Hematopoietic multipotent progenitor cell treated with erythropoietin and hydrocortisone succinate and interleukin-3 and kit ligand, for 6 days (in vitro differentiated cells): ENCODE results near the gene ADAM11.
"Not testable (repeated sequence)": the region's sequence is repeated elsewhere in the genome, so short reads cannot be mapped to it uniquely, and the experiment has no call there.

Experiments used
- DNase-seq: peaks from one replicate; pipeline ENCODE4 v3.0.0-alpha.2; 2015

The ADAM11 gene

DNA sequence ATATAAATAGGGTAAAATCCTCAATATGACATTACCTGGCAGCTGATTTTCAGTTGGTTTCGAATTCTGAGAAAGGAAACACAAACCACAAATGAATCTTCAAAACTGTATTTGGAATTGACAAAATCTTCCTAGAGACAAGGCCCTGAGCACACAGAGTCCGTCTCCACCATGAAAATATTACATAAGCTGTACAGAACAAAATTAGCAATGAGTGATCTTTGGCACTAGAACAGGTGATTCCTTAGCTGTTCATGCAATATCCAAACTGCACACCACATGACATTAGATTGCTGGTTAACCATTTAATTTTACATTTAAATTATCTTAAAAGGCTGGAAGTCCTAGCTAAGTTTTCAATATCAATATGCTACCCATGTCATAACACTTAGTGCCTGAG is 39.6 kb downstream of the ADAM11 start:
- no peak for DNase-seq

- DNase-seq, result no peak
Measured at GRCh38 chr17:44801880-44802279, 43.1 kb downstream of the ADAM11 start.

DNA sequence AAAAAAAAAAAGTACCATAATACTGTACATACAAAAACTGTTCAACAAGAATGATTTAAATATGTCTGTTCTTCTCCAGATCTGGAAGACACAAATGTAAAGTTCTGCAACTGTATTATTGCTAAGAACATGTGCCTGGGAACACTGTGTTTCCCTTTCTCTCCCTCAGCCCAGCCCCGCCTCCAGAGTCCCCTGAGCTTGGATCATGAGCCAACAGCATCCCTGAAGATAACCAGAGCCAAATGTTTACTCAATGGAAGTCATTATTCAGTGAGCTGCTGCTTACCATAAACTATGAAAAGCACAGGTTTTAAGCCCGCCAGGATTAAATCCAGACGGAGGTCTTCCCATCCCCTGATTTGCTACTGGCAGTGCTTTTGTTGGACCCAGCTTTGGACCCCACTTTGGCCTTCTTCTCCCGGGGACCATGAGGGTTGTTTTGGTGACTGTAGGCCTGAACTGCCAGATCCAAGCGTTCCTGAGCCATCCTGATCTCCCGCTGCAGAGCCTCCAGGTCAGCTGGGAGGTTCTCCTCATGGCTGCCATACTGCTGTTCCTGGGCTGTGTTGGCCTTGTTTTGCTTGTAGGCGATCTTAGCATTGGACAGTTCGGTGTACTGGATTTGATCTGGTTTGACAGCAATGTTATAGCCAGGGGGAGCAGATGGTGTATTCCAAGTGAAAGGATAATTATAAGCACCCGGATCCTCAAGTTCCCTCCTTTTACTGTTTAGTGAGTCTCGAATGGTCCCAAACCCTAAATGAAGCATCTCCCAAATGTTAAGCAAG is 45.7 kb downstream of the ADAM11 start:
- DNase-seq, result no peak

GRCh38 chr17:44807093-44807816 is 48.5 kb downstream of the ADAM11 start:
- no peak for DNase-seq

DNA sequence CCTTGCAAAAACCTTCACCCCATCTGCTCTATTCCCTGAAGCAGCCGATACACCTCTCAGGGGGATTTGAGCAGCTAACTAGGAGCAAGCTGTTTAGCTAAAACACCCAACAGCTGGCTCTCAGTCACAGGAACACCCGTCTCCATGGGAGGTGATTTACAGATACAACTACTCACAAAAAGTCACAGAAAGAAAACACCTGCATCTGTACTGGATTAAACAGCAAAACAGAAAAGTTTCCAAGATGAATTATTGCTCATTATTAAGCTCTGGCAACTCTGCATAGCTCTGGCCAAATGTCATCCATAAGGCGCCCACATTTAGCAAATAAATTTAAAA is 49.0 kb downstream of the ADAM11 start:
- no peak for DNase-seq

GRCh38 chr17:44808156-44808555 is 49.4 kb downstream of the ADAM11 start:
- no peak for DNase-seq

- not testable (repeated sequence) for DNase-seq
Measured at GRCh38 chr17:44808656-44809388, 50.0 kb downstream of the ADAM11 start.

- DNase-seq, result no peak
Measured at GRCh38 chr17:44812263-44812662, 53.5 kb downstream of the ADAM11 start.

DNA sequence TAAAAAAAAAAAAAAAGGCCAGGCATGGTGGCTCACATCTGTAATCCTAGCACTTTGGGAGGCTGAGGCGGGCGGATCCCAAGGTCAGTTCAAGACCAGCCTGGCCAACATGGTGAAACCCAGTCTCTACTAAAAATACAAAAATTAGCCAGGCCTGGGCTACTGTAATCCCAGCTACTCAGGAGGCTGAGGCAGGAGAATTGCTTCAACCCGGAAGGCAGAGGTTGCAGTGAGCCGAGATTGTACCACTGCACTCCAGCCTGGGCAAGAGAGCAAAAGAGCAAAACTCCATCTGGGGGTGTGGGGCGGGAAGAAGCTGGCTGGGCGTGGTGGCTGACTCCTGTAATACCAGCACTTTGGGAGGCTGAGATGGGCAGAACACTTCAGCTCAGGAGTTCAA is 59.7 kb downstream of the ADAM11 start:
- not testable (repeated sequence) for DNase-seq

GRCh38 chr17:44820631-44821212 is 61.9 kb downstream of the ADAM11 start:
- no peak for DNase-seq

GRCh38 chr17:44825236-44825635 is 66.4 kb downstream of the ADAM11 start:
- DNase-seq, result not testable (repeated sequence)

DNA sequence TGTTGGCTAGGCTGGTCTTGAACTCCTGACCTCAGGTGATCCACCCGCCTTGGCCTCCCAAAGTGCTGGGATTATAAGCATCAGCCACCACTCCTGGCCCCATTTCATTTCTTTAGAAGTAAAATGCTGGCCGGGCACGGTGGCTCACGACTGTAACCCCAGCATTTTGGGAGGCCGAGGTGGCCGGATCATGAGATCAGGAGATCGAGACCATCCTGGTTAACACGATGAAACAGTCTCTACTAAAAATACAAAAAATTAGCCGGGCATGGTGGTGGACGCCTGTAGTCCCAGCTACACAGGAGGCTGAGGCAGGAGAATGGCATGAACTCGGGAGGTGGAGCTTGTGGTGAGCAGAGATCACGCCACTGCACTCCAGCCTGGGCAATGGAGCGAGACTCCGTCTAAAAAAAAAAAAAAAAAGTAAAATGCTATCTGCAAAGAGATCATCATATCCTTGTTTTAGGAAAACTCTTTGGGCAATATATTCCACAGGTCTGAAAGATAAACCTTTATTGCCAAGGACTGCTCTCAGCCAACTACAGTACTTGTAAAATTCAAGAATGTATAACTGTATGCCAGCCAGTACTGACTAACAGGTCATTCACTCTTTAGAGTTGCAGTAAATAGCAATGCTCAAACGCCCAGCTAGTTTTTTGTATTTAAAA is 67.5 kb downstream of the ADAM11 start:
- no peak for DNase-seq

- no peak for DNase-seq
Measured at GRCh38 chr17:44827863-44828262, 69.1 kb downstream of the ADAM11 start.

- DNase-seq, result no peak
Measured at GRCh38 chr17:44828919-44829522, 70.2 kb downstream of the ADAM11 start.

DNA sequence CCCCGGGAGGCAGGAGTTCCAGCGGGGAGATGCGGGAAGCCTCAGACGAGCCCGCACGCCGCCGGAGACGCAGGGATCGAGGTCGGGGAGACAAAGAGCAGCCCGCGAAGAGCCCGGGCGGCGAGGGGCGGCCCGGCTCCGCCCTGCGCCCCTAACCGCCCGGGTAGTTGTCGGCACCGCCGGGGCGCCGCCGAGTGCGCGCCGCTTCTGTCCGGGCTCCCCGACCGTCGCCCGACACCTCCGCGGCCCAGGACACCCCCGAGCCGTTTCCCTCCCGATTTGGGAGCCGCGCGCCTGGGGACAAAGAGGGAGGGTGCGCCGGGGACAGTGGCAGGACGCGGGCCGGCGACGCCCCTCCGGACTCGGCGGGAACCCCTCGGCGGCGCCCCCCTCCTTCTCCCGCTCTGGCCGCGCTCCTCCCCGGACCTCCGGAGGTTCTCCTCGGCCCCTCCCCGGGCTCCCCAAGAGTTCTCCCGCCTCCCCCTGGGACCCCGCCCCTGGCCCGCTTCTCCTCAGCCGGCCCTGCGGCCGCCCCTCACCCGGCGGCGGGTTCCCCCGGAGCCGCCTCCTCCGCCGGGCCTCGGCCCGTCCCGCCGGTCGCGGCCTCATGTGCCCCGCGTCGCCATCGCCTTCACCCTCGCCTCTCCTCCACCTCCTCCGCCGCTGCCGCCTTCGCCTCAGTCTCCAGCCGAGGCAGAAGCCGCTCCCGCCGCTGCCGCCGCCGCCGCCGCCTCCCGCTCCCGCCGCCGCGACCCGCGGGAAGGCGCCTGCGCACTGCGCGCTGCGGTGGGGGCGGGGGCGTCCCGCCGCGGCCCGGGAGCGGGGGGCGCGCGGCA is 71.0 kb downstream of the ADAM11 start, which contains the start of gene GJC1:
Gene GJC1, minus strand, starts transcription at position 765 of the 836 bp plus-strand sequence. CDS start 24,470 bp downstream, outside the sequence.
- no peak for DNase-seq

DNA sequence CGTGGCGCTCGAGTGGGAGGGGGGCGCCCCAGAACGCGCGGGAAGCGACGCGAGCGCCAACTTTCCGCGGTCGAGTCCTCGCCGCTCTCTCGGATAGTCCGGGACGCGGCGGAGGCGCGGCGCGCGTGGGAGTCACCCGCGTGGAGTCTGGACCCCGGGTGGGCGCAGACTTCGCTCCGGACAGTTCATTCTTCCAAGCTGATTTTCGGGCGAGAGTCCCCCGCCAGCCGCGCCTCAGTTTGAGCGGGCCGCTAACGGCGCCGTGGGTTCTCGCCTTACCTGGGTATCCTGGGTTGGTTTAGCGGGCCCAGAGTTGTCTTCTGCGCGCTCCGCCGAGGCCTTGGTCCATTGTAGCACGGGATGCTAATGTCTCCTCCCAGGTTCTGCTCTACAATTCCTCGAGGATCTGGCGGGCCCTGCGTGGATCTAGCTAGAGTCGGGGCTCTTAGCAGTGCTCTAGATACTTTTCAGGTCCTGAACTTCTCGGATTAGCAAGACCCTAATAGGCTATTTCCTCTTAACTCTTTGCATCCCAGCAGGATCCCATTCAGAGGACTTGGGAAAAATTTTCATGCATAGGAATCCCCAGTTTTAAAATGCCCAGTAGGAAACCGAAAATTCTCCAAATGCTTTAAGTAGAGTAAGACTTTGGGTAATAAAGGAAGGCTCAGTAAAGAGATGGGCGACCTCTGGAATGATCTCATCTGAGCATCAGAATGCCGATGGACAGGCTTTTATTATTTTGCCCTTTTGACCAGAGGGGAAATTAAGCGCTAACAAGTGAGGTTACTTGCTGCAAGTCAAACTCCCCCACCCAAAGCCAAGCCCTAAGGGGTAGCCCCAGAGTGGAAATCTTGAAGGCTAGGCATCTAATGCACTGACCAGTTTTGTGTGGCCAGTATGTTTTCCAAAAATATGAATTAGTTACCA is 71.8 kb downstream of the ADAM11 start:
- DNase-seq, result no peak

DNA sequence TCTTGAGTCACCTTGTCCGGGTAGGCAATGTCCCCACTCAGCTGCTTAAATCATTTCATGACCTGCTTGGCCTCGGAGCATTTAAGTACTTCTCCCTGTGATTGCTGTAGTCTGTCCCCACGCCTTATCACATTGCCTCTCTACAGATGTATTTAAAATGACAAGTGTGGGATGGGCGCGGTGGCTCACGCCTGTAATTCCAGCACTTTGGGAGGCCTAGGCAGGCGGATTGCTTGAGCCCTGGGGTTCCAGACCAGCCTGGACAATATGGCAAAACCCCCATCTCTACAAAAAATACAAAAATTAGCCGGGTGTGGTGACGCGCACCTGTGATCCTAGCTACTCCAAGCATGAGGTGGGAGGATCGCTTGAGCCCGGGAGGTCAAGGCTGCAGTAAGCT is 72.6 kb downstream of the ADAM11 start:
- no peak for DNase-seq
